GM18868 (cell line): ENCODE measurements around the gene TPRG1L.

ENCODE experiments used
- ATAC-seq: cut with Tn5 transposase; IDR thresholded peaks from one replicate; pipeline ENCODE4 v1.9.1; 2021; ENCODE audit warnings: mild to moderate bottlenecking, moderate library complexity; ENCODE audit not compliant: unreplicated experiment

The TPRG1L gene

DNA sequence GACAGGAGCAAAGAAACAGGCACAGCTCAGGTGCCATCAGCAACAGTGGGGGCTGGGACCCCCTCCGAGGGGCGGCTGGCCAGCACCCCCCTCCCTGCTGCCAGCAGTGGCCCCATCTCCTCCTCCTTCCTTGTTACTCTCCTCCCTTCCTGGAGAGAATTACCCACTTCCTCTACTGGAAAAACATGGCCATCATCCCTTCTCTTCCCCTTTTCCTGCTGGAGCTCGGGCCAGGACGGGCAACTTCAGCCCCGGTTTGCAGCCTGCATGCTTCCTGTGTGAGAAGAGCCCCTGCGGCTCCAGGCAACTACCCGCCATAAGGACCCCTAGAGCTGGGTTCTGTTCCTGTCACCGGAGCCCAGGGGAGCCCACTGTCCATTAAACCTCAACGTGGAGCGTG is 31.1 kb upstream of the TPRG1L start:
- no peak for ATAC-seq

DNA sequence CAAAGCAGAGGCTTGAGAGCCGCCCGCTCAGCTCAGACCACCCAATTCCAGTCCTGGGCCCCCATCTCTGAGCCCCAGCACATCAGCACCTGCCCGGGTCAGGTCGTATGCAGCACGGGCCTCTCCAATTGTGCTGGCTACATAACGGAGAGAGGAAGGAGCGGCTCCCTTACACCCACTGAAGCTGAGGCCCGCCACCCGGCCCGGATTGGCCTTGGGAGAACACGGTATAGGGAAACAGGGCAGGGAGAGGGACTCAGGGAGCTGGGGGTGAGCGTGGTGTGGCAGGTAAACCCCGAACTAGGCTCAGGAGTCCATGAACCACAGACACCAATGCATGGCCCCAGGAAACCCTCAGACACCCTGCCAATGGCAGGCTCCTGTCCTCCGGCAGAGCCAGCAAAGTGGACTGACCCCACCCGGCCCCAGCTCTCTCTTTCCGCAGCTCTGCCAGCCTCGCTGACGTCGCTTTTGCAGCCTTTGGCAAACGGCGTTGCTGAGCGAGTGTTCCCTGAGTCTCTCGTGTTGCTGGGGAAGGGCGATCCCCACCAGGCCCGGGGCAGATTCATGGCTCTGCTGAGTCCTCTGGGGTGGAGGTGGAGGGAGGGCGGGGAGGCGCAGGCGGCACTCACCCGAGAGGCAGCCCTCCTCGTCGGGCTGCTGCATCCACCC is 30.0 kb upstream of the TPRG1L start:
- ATAC-seq, result no peak

DNA sequence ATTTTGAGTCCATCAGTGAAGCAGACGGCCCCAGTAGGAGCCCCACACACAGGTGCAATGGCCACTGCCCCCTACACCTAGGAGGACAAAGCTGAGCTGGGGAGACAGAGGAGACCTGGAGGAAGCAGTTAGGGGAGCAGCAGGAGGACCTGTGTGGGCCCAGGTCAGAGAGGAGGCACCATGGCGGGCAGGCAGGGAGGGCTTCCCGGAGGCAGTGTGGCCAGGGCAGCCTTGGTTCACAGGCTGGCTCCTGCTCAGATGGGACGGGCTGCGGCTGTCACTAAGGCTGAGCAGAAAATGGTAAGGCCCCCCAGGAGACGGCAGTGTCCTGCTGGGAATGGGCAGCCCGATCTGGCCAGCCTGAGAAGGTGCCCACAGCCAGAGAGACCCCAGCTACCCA is 28.9 kb upstream of the TPRG1L start:
- ATAC-seq, result no peak

DNA sequence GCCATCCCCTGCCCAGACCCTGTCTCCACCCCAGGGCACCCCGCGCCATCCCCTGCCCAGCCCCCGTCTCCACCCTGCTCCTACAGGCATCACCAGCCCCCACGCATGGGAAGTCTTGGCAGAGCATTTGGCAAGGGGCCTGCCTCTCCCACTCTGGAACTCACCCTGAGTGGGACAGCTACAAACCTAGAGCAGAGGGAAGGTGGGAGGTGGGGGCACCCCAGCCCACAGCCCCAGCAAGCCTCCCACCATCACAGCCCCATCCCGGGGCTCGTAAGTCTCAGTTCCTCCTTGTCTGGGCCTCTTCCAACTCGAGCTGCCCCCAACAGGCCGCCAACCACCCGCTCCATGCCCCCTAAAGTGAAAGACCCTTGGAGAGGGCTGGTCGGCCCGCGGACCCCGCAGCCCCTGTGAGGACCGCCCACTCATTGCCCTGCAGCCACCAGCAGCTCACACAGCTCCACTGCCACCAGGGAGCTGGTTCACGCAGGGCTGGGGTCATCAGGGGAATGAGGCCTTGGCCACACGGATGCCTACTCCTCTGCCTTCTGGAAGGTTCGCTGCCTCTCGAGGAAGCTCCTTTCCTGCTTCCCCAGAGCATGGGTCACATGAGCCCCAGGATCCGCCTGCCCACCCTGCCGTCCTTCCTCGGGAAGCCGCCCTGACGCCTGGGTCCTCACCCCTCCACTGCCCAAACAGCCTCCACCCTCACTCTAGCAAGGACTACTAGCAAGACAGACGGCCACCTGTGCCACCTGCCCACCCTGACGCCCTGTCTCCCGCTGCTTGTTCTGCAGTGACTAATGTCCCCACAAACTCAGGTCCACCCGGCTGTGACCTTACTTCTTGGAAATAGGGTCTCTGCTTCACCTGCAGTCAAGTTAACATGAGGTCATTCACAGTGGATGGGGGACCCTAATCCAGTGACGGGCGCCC is 27.9 kb upstream of the TPRG1L start:
- no peak for ATAC-seq

DNA sequence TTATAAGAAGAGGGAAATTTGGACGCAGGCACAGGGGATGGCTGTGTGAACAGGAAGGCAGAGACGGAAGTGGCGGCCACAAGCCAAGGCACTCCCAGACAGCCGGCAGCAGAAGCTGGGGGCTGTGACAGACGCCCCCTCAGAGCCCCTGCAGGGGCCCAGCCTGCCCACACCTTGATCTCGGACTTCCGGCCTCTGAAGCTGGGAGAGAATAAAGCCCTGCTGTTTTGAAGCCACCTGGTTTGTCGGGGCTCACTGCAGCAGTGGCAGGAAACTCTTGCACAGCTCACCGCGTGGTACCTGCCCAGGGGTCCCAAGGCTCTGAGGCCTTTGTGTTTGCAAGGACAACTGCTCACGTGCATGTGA is 27.2 kb upstream of the TPRG1L start:
- no peak for ATAC-seq

DNA sequence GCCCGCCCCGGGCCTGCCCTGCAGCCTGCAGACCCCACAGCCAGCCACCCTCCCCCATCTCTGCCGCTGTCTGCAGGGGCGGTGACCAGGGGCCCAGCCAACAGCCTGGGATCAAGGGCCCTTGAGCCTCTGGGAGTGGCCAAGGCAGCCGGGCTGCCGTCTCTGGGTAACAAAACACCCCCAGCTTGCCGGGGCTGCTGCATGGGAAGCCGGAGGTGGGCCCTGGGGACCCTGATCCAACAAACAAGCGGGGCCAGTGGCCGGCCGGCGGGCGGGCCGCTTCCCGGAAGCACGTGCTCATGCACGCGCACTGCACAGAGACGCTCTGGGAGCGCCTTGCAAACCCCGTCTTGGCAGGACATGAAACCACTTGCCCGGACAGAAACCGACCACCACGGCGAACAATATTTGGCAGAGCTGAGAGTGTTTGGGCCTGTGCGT is 26.7 kb upstream of the TPRG1L start:
- ATAC-seq, result no peak

DNA sequence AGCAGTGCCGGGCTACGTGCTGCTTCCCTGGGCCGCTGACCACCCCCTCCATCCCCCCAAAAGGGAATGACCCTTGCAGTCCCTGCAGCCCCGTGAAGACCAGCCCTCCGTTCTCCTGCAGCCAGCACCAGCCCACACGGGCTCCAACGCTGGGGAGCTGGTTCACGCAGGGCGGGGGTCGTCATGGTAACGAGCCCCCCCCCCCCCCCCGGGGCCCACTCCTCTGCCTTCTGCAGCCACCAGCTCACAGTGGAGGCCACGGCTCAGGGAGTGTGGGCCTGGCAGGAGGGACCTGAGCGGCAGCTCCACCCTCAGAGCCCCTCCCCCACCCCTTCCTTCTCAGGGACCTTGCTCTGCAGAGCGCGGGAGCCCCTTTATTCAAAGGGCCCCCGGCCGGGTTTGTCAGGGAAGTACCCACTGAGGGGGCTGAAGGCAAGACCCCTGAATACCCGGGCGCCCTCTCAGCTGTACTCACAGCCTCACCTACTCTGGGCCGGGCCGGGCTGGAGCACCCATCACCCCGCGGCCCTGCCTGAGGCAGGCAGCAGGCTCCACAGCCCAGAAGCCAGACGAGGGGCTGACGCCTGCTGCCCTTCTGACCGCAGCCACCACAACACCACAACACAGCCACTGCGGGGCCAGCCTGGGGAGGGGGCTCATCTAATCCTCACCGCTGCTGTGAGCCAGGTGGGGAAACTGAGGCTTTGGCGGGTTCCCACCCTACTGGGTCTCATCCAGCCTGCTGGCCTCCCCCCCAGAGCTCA is 26.1 kb upstream of the TPRG1L start:
- no peak for ATAC-seq

DNA sequence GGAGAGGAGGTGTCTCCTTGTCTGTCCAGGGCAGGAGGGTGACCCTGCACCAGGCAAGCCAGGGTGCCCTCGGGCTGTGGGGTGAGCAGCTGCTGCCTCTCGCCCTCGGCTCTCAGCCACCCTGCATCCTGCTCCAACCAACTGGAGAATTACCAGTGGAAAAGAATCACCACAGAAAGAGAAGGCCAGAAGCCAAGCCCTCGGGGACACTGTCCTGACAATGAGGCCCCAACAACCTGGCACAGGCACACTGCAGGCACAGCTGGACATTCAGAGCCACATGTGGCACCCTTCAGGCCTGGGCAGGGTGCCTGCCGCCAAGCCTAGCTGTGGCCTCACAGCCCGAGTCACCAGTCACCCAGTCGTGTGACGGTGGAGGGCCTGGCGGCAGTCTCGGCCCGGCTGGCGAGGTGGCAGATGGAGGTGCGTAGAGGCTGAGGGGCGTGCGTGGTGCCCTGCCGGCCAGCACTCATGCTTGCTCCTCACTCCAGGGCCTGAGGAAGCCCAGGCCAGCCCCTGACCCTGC is 25.5 kb upstream of the TPRG1L start:
- no peak for ATAC-seq

DNA sequence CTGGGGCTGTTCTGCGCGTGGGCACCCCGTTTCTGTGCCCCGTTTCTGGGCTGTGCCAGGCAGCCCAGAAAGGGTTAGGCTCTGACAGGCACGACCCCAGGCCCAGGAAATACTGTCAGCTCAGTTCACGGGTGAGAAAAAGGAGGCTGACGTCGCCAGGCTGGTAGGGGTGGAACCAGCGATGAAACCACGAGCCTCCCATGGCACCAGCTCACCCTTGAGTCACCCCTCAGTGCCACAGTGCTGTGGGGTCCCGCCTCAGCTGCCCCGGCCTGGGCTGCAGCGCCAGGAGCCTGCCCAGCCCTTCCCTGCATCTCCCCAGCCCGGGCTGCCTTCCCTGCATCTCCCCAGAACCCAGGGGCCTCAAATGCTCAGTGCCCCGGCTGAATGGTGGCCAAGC is 25.0 kb upstream of the TPRG1L start:
- no peak for ATAC-seq

DNA sequence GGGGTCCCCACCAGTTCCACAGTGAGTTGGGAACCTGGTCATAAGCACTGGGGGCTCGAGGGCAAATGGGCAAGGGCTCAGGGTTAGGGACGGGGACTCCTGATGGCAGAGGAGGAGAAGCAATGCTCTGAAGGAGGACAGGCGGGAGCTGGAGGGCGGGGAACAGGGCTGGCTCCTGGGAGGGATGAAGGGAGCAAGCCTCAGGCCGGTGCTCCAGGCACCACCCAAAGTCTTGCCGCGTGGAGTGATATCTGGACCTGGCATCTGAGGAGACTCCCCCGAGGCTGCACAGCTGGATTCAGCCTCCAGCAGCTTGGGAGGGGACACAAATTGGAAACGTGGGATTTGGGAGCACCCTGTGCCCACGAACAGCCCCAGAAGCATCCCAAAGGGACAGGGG is 24.5 kb upstream of the TPRG1L start:
- no peak for ATAC-seq

DNA sequence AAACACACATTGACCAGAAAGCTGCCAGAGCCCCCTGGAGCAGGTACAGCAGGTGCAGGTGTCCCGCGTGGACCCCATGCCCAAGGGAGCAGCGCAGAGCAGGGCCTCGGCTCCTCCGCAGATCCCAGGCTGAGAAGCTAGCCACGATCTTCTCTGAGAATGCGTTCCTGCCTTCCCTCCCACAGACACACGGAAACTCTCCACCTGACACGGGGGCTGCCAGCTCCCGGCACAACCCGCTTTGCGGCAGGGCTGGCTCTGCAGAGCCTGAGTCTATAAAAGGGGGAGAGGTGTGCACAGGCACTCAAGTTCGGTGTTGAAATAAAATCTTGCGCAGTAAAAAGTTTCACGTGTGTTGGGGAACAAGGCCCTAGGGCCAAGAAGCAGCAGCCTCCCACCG is 23.1 kb upstream of the TPRG1L start:
- no peak for ATAC-seq

DNA sequence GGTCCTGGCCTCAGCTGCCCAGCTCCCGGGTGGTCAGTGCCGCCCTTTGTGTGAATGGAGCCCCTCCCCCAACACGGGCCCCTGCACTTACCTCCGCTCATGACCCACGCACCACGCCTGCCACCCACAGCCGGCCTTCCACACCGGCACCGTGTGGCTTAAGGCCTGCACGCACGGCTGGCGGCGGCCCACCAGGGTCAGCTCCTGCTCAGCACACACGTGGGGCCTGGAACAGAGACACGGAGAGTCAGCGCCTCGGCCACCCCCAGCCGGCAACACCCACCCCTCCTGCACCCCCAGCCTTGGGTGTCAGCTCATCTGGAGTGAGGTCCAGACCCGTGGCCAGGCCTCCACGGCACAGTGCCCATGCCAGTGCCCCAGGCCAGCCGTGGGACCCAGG is 22.4 kb upstream of the TPRG1L start:
- no peak for ATAC-seq

DNA sequence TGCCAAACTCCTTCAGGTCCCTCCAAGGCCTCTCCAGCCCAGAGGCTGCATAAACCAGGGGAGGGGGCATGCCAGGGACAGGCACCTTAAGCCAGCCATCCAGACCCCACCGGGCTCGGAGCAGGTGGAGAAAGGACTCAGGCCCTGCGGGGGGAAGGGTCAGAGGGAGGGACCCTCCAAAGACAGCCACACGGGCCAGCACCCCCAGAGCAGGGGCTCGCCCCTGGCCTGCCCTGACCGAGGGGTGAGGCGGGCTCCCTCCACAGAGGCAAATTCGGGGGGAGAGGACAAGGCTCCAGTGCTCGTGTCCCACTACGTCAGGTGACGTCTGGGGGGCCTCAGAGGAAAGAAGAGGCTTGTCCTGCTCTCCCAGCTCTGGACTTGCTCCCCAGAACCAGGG is 21.7 kb upstream of the TPRG1L start:
- ATAC-seq, result no peak

DNA sequence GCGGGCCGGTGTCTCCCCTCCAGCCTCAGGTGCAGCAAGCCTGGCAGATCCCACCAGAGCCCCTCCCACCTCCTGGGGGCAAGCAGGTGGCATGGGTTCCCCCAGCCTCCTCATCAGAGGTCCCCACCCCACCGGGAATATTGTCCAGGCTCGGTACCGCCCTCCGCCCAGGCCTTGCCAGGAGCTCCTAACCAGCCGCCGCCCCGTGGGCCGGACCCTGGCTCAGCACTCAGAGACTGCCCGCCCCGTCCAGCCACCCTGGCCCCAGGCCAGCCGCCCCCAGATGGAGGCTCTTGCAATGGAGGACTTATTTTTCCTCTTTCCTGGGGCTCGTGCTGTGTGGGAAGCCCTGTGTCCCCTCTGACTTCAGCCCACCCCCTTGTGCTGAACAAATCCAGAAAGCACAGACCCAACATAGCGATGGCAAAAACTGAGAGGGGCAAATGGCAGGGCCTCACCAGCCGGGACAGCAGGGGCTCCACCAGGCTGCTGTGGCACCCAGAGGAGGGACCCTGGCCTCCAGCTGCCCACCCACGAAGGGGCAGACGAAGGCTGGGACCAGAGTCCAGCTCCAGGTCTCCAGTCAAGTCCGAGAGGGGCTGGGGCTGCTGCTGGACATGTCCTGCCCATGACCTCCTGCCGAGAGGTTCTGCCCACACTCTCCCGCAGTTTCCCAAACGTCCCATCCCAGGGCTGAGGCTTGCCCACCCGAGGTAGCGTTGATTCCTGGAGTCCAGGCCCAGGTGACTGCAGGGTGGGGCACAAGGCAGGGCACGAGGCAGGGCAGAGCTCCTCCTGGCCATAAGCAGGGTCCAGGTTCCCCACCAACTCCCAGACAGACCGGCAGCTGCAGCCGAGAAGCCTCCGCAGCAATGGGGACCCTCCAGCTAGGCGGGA is 21.0 kb upstream of the TPRG1L start:
- ATAC-seq, result no peak

DNA sequence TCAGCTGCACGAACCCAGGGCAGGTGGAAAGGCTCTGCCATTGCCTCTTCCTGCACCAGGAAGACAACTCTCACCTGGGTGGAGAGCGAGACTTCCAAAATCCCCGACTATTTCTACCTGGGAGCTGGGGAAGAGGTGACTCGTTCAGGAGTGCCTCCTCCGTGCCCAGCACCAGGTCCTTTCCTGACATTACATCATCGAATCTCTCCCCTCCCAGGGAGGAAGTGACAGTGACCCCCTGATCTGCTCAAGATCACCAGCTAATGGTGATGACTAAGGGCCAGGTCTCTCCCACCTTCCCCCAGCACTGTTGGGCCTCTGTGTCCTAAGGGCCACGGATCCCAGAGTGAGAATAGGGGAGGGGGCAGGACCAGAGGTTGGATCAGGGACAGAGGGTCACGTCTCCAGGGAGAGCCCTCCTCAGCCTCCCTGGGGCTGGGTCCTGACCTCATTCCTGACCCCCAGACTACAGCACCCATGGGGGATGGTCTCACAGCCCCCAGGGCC is 20.3 kb upstream of the TPRG1L start:
- no peak for ATAC-seq

DNA sequence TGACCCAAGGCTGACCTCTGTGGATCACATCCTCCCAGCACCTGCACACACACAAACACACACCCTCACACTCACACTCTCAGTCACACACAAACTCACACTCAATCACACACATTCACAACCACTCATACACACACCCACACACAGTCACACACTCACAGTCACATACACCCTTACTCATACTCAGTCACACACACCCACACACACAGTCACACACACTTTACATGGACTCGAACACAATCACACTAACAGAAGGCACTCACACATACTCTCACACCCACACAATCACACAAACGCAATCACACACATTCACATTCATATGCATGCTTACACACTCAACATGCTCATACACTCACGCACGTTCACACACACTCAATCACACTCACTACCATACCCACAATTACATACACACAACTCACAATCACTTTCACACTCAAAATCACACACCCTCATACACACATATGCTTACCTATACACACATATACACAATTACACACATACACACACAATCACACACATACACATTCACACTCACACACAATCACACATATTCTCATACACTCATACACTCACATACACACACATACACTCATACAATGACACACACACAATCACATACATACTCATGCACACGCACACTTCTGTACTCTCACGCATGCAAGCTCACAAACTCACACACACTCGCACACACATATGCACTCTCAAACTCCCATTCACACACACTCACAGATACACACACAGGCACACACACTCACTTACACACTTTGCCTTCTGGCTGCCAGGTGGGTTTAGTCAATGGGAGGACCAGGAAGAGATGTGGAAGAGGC is 19.6 kb upstream of the TPRG1L start:
- no peak for ATAC-seq

DNA sequence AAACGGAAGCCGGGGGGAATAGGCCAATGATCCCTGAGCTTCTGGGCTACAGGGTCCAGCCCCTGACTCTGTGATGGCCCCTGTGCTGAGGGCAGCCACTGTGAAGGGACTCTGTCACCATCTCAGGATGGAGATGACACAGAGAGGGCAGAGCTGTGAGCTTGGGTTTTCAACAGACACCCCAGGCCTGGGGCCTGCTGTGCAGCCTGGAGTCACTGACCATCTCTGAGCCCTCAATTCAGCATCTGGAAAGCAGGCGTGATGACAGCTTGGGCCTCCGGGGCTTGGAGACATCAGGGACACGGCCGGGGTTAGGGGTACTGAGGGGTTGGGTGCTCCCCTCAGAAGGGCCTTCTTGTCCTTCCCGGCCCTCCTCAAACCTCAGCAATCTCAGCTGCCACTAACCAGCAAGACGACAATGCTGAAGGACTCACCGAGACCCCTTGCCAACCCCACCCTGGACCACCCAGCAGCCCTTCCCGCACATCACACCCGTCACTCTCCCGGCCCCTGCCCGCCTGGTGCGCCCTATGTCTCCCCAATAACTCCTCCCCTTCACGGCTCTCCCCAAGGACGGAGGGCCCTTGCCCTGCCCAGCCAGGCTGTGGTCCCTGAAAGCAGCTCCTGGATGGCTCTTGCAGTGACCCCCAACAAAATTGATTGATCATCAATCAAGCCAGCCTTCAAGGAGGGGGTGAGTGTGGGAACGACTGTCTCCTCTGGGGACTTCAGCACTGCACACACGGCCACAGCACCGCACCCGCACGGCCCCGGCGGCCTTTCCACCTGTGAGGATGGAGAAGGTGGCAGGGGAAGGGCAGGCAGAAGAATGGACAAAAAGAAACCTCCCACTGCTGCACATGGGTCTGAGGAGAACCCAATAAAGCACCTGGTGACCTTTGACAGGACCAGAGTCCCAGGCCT is 17.8 kb upstream of the TPRG1L start:
- ATAC-seq, result no peak

DNA sequence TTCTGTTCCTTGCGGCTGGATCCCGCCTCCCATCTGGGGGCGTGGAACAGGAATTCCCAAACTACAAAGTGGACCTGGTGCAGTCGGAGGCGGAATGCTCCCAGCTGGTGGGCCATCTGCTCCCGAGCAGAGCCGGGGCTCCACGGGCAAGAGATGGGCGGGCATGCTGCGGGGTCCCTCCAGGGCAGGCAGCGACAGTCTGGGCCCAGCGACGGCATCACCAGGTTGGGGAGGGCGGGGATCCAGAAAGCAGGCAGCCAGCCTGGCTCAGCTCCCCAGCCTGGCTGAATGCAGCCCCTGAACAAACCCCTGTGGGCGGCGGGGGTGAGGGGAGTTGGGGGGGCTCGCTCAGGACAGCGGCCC is 17.1 kb upstream of the TPRG1L start:
- ATAC-seq, result no peak
